Measurements from ENCODE around the gene AP5Z1. TPM values are rescaled to one million over a fixed set of nuclear protein-coding genes. Genes with fewer than 3 reads are reported as not detected.

Gene AP5Z1
- total RNA-seq, 2 donors from 2014 or later: 14.0 to 18.8 TPM

Small RNAs within 50 kb of the gene (microRNA-seq; reads per million reads assigned to microRNA genes)
- 0 reads per million in 2 donors for gene MIR4656

Other genes starting within 250 kb of the AP5Z1 start
- gene FOXK1, start 93.3 kb upstream of the AP5Z1 start, total RNA-seq: 10 to 100 TPM; 17.5 to 22.1 TPM
- gene PAPOLB, start 86.4 kb downstream of the AP5Z1 start, total RNA-seq: under 1 TPM; 0.06 to 0.26 TPM
- gene RADIL, start 108.1 kb downstream of the AP5Z1 start, total RNA-seq: 1 to 10 TPM; 6.8 to 7.8 TPM
- gene MMD2, start 183.6 kb downstream of the AP5Z1 start, total RNA-seq: not detected